HL-60/S4 treated with retinoic acid at 250 ng/mL for 4 days and 3 days (cell line): ENCODE results near the gene CDKAL1.

Experiments used
- in situ Hi-C: fragments of 300-500 bp; cut with MboI; formaldehyde crosslinking; loops from 2 replicates; pipeline ENCODE4 v1.7.0; 2022; ENCODE audit warnings: low sequenced_read_pairs

The CDKAL1 gene

GRCh38 chr6:20773822-20774221 is 239.6 kb downstream of the CDKAL1 start:
- in situ Hi-C loops: no loop called here

GRCh38 chr6:20775981-20776380 is 241.7 kb downstream of the CDKAL1 start:
- in situ Hi-C loops: no loop called here

- in situ Hi-C loops: no loop called here
Measured at GRCh38 chr6:20777801-20778200, 243.5 kb downstream of the CDKAL1 start.

GRCh38 chr6:20778459-20778858 is 244.2 kb downstream of the CDKAL1 start:
- in situ Hi-C loops: no loop called here

GRCh38 chr6:20778912-20779311 is 244.7 kb downstream of the CDKAL1 start:
- in situ Hi-C loops: no loop called here

- in situ Hi-C loops: no loop called here
Measured at GRCh38 chr6:20789162-20789561, 254.9 kb downstream of the CDKAL1 start.

- in situ Hi-C loops: no loop called here
Measured at GRCh38 chr6:20790032-20790791, 256.0 kb downstream of the CDKAL1 start.

GRCh38 chr6:20791074-20791473 is 256.8 kb downstream of the CDKAL1 start:
- in situ Hi-C loops: no loop called here

GRCh38 chr6:20791944-20792343 is 257.7 kb downstream of the CDKAL1 start:
- in situ Hi-C loops: no loop called here

GRCh38 chr6:20793174-20793573 is 258.9 kb downstream of the CDKAL1 start:
- in situ Hi-C loops: no loop called here

GRCh38 chr6:20797597-20797996 is 263.3 kb downstream of the CDKAL1 start:
- in situ Hi-C loops: no loop called here

GRCh38 chr6:20800229-20800628 is 266.0 kb downstream of the CDKAL1 start:
- in situ Hi-C loops: no loop called here

- in situ Hi-C loops: no loop called here
Measured at GRCh38 chr6:20800653-20801052, 266.4 kb downstream of the CDKAL1 start.

GRCh38 chr6:20801595-20801994 is 267.3 kb downstream of the CDKAL1 start:
- in situ Hi-C loops: no loop called here

GRCh38 chr6:20802596-20802995 is 268.3 kb downstream of the CDKAL1 start:
- in situ Hi-C loops: no loop called here

- in situ Hi-C loops: no loop called here
Measured at GRCh38 chr6:20805021-20805420, 270.8 kb downstream of the CDKAL1 start.

GRCh38 chr6:20806669-20807068 is 272.4 kb downstream of the CDKAL1 start:
- in situ Hi-C loops: no loop called here

- in situ Hi-C loops: no loop called here
Measured at GRCh38 chr6:20808439-20808838, 274.2 kb downstream of the CDKAL1 start.

GRCh38 chr6:20808924-20809323 is 274.7 kb downstream of the CDKAL1 start:
- in situ Hi-C loops: no loop called here

- in situ Hi-C loops: no loop called here
Measured at GRCh38 chr6:20810727-20811108, 276.5 kb downstream of the CDKAL1 start.

GRCh38 chr6:20811109-20811761 is 277.0 kb downstream of the CDKAL1 start:
- in situ Hi-C loops: no loop called here

- in situ Hi-C loops: no loop called here
Measured at GRCh38 chr6:20812776-20813175, 278.5 kb downstream of the CDKAL1 start.

- in situ Hi-C loops: no loop called here
Measured at GRCh38 chr6:20814494-20814893, 280.2 kb downstream of the CDKAL1 start.
